Heart left ventricle (tissue), 16 donors: ENCODE data around the gene LHFPL2. TPM values are rescaled to one million over a fixed set of nuclear protein-coding genes. Genes with fewer than 3 reads are reported as not detected.

Source experiments
- ATAC-seq, 4 donors: fragments of 200-7000 bp; cut with Tn5 transposase; one replicate each; pipeline ENCODE4 v1.9.1; 2020 to 2022; ENCODE audit warnings: moderate library complexity in 4 of 4, mild to moderate bottlenecking in 3 of 4, moderate number of reproducible peaks in 1 of 4
- DNase-seq, 5 donors: peaks; one replicate each; pipeline ENCODE4 v3.0.0-alpha.2; 2020
- H3K27ac ChIP-seq, 12 donors: fragments of 200-600 bp; sonication (generic) in 4 of 12; one replicate each; pipeline versions ENCODE4 v1.5.0 to v1.8.0; 2016 to 2022; ENCODE audit warnings: mild to moderate bottlenecking in 2 of 12
- H3K27me3 ChIP-seq, 9 donors: fragments of 200-600 bp; sonication (generic) in 2 of 9; one replicate each; pipeline versions ENCODE4 v1.5.1 to v1.8.0; 2016 to 2022; ENCODE audit warnings: mild to moderate bottlenecking in 3 of 9
- H3K36me3 ChIP-seq, 9 donors: fragments of 200-600 bp; sonication (generic) in 2 of 9; one replicate each; pipeline versions ENCODE4 v1.5.0 to v1.8.0; 2018 to 2022; ENCODE audit warnings: mild to moderate bottlenecking in 2 of 9
- H3K4me1 ChIP-seq, 12 donors: fragments of 200-600 bp; sonication (generic) in 4 of 12; one replicate each; pipeline versions ENCODE4 v1.5.0 to v1.8.0; 2016 to 2022; ENCODE audit warnings: mild to moderate bottlenecking in 3 of 12
- H3K4me3 ChIP-seq, 12 donors: fragments of 200-600 bp; sonication (generic) in 4 of 12; one replicate each; pipeline versions ENCODE4 v1.5.0 to v1.8.0; 2017 to 2022; ENCODE audit warnings: mild to moderate bottlenecking in 9 of 12, moderate library complexity in 4 of 12
- H3K9me3 ChIP-seq, 12 donors: fragments of 200-600 bp; sonication (generic) in 4 of 12; one replicate each; pipeline versions ENCODE4 v1.5.0 to v1.8.0; 2016 to 2022; ENCODE audit warnings: mild to moderate bottlenecking in 1 of 12
- POLR2A ChIP-seq, 2 donors: fragments of 450-650 bp; IDR thresholded peaks; one replicate each; pipeline ENCODE4 v1.6.1; 2017; ENCODE audit warnings: antibody characterized with exemption in 2 of 2, mild to moderate bottlenecking in 2 of 2, moderate library complexity in 2 of 2
- WGBS, 4 donors: extraction: QIAGEN DNeasy Blood & Tissue Kit in 2 of 4; methylation state at CpG; one replicate each; pipeline versions ENCODE4 v1.1.5 to v1.1.7; 2013 to 2018; 5-methylcytosine and 5-hydroxymethylcytosine counted together
- intact Hi-C, 10 donors: fragments of 100-400 bp; cut with DNase I; formaldehyde crosslinking; loops; one replicate each; pipeline versions ENCODE4 v1.11.1 to v1.14.2; 2022
- polyA plus RNA-seq, 2 donors: library from polyadenylated mRNA; stranded (reverse); fragments of 200-250 nt; gene quantifications; one replicate each; pipeline ENCODE4 v1.2.3, GENCODE V29; 2013
- total RNA-seq, 9 donors: library from RNA; depleted of rRNA in 2 of 9; stranded (reverse); fragments of >200 nt in 2 of 9; fragmentation: NEBNext Ultra II Directional in 3 of 9; extraction: Animal tissue kit (Norgen Biotek cat#: 25700) in 3 of 9; gene quantifications; one replicate each; pipeline versions ENCODE4 v1.1.0 to v1.2.4, GENCODE V29; 2016 to 2023
- TF ChIP-seq, protein P1 (sequence below), 12 donors: fragments of 200-600 bp; sonication (generic) in 4 of 12; IDR thresholded peaks; one replicate each; pipeline versions ENCODE4 v1.5.0 to v1.8.0; 2018 to 2022; ENCODE audit warnings: antibody characterized with exemption in 12 of 12, mild to moderate bottlenecking in 5 of 12
- donor health status: ischemic (EF 13 %, LVEDD 7.1; RV severe dilation, severe dysfunction).
- donor health status: healthy with polysubstance abuse.
- donor health status: DM: no; HTN: yes; CAD: no.
- donor health status: DM: no; HTN: no; CAD: no.
- donor health status: ischemic (EF 25% LVEDD 6.9; RV normal size, moderate dysfunction).
- donor health status: ischemic (EF 25% LVEDD 5.7; RV mildly dilated, moderate dysfunction).
- donor health status: healthy.
- donor health status: DM: yes; HTN: yes; CAD: no.
- donor health status: ischemic (EF 35%, LVEDD 5.7; RV mildly dilated, moderate dysfunction).
- donor health status: nonischemic (EF 11% LVEDD 7.7; RV severe dilation, severe dysfunction).
- donor health status: DM: yes; HTN: yes; CAD: no.
- donor health status: PGD.
- donor health status: ischemic (EF 29% LVEDD 5.4; RV normal size, mild dysfunction).
- donor health status: nonischemic (EF 23%, LVEDD 6.1; RV moderate dilation, normal function).

The LHFPL2 gene
- total and polyA plus RNA-seq, 11 donors, result 1.8 to 35.6 (median 10.1) TPM

DNA sequence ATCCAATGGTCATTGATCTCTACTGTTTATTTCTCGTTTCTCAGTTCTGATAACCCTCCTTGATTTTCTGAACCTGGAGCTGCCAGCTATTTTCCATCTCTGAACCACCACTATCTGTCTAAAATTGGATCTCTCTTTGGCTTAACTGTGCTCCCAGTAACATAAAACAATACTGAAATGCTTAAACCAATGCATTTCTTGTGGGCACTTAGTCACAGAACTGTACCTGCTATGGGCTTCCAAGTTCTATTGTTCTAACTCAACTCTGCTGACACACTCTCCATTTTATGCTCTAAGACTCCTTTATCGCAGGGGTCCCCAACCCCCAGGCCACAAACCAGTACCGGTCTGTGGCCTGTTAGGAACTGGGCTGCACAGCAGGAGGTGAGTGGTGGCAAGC, 120.6 kb downstream of the LHFPL2 start:
- H3K27me3 ChIP-seq, result no peaks in the 10 kb centered on the region
- H3K4me1 ChIP-seq, result peaks cover 0 to 75% (median 32%) of the 10 kb centered on the region in 12 donors
- DNase-seq, result no peak
- H3K9me3 ChIP-seq, result no peaks in the 10 kb centered on the region
- no peak for TF ChIP-seq POLR2A (IDR thresholded peaks at IDR 0.05)
- TF ChIP-seq, protein P1, sequence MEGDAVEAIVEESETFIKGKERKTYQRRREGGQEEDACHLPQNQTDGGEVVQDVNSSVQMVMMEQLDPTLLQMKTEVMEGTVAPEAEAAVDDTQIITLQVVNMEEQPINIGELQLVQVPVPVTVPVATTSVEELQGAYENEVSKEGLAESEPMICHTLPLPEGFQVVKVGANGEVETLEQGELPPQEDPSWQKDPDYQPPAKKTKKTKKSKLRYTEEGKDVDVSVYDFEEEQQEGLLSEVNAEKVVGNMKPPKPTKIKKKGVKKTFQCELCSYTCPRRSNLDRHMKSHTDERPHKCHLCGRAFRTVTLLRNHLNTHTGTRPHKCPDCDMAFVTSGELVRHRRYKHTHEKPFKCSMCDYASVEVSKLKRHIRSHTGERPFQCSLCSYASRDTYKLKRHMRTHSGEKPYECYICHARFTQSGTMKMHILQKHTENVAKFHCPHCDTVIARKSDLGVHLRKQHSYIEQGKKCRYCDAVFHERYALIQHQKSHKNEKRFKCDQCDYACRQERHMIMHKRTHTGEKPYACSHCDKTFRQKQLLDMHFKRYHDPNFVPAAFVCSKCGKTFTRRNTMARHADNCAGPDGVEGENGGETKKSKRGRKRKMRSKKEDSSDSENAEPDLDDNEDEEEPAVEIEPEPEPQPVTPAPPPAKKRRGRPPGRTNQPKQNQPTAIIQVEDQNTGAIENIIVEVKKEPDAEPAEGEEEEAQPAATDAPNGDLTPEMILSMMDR (IDR thresholded peaks at IDR 0.05), result no peak
- no peak for ATAC-seq
- intact Hi-C loops, result loop anchor here in 3 of 10 donors (5.0 to 10.0 kb wide), 3 partner anchors 51 to 213 kb away; no protein-coding TSS in a partner anchor
- H3K4me3 ChIP-seq, result no peak overlapping the region
- no peaks in the 10 kb centered on the region for H3K36me3 ChIP-seq
- 86 to 96% (median 95%) methylated on average over 3 of the region's 3 CpGs for WGBS, 4 donors
- peak overlapping the region in 9 of 12 donors; percentile 18 to 82 (median 61) for H3K27ac ChIP-seq

DNA sequence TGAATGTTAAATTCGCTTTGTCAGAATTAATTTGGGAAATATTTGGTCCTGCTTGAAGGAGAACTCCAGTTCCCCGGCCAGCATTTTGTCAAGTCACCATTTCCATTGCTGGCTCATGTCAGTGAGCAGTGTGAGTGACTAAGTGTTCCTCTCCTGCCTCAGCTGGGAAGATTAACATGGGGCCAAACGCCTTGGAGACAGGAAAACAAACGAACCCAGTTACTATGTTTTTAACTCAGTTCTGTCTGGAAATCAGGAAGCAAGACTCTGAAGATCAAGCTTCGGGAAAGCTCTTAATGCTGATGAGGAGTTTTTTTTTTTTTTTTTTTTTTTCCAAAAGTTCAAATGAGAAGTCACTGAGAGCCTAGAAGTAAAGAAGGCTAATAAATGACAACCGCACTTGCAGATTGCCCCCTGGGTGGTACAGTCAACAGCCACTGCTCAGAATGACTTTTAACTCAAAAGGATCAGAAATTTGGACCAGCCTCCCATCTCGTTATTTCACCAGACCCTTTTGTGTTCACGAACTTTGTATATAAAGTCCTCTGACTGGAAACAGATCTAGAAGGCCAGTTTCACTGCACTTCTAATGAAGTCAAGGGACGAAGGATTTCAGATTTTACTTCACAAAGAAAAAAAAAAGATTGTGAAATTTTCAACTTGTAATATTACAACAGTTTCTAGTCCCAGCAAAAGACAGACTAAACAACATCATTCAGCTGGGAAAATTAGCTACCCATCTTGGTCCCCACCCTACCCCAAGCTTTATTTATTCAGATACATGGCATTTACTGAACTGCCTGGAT, 121.3 kb downstream of the LHFPL2 start:
- Histone ChIP-seq H3K36me3 (no peaks in the 10 kb centered on the region), H3K27ac (peak overlapping the region in 11 of 12 donors; percentile 2 to 82 (median 58)), H3K9me3 (no peaks in the 10 kb centered on the region), H3K4me3 (peak overlapping the region in 1 of 12 donors; percentile 20), H3K27me3 (no peaks in the 10 kb centered on the region), H3K4me1 (peaks cover 0 to 79% (median 32%) of the 10 kb centered on the region in 12 donors)
- DNase-seq (peak in 4 of 5 donors; percentile 79 to 82 (median 80)), ATAC-seq (peak; percentile 89 to 94 (median 91))
- WGBS, 4 donors, result 32 to 48% (median 35%) methylated on average over 9 of the region's 9 CpGs
- no peak for TF ChIP-seq POLR2A (IDR thresholded peaks at IDR 0.05)
- intact Hi-C loops, result loop anchor here in 3 of 10 donors (5.0 to 10.0 kb wide), 3 partner anchors 50 to 212 kb away; no protein-coding TSS in a partner anchor

DNA sequence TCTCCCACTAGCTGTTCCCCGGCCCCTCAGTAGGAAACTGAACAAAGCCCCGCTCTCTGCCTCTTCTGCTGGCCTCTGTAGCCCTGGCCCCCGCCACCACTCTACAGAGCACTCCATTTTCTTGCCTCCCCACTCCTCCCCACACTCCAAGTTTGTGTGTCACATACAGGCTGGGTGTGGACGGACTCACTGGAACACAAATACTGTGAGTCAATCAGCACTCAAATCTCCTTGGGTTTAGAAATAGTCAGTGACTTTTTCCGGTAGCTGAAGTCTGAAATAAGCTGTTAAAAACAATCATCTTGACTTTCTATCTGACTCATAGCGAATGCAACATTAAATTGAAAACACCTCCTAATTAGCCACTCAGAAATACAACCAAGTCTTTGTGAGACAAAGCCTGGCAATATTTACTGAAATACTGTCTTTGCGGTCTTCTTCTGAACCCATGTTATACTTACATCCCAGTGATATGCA, 122.5 kb downstream of the LHFPL2 start:
- DNase-seq (no peak), ATAC-seq (peak in 2 of 4 donors; percentile 40 to 42)
- intact Hi-C loops, result loop anchor here in 3 of 10 donors (5.0 to 10.0 kb wide), 3 partner anchors 49 to 211 kb away; no protein-coding TSS in a partner anchor

DNA sequence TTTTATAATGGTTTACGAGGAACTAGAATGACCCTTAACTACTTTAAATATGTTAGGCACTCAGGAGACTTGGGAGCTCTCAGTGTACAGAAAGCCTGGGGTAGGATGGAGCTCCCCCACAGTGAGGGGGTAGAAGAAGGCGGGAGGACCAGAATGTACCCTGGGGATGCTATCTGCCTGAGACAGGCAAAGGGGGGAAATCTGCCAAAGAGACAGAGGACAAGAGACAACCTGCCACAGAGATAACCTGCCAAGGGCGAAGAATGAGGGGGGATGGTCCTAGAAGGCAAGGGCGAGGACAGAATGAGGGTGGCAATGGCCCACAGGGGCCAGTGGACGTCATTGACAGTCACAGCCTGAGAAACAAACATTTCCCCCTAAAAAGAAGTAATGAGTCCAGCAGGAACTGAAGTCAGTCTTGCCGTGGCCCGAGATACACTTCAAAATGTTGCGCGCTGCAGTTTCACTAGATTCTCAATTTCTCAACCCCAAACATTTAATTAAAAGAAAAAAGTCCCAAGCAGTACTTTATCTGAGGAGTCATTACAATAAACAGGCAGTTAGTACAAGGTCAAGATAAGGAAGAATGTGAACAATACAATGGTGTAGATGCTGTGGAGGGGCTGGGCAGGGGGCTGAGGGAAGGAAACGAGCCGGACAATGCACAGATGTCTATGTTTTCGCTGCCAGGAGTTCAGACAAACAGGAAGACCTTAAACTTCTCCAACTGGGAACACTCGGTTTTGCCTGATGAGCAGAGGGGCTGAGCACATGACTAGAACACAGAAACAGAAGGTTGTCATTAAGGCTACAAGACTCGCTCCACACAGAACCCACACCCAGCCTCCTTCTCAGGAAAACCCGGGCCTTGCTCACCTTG, 125.0 kb downstream of the LHFPL2 start:
- peaks cover 3 to 70% (median 38%) of the 10 kb centered on the region in 12 donors for H3K4me1 ChIP-seq
- peak in 3 of 4 donors; percentile 2 to 27 (median 9) for ATAC-seq

More for the DNA sequence above, 122.5 kb downstream of the LHFPL2 start:
- H3K9me3 ChIP-seq, result no peaks in the 10 kb centered on the region
- no peaks in the 10 kb centered on the region for H3K36me3 ChIP-seq
- TF ChIP-seq, protein P1 (IDR thresholded peaks at IDR 0.05), result no peak
- peak in 1 of 2 donors; percentile 11 for TF ChIP-seq POLR2A (IDR thresholded peaks at IDR 0.05)
- no peak overlapping the region for H3K4me3 ChIP-seq
- no peaks in the 10 kb centered on the region for H3K27me3 ChIP-seq
- H3K27ac ChIP-seq, result peak overlapping the region in 4 of 12 donors; percentile 48 to 82 (median 64)
- peaks cover 0 to 79% (median 32%) of the 10 kb centered on the region in 12 donors for H3K4me1 ChIP-seq
- 89 to 92% (median 90%) methylated on average over 7 of the region's 7 CpGs for WGBS, 4 donors

More for the DNA sequence above, 125.0 kb downstream of the LHFPL2 start:
- Histone ChIP-seq H3K36me3 (no peaks in the 10 kb centered on the region), H3K27ac (peak overlapping the region in 8 of 12 donors; percentile 6 to 68 (median 43)), H3K4me3 (no peak overlapping the region), H3K9me3 (no peaks in the 10 kb centered on the region), H3K27me3 (no peaks in the 10 kb centered on the region)
- DNase-seq, result no peak
- no peak for TF ChIP-seq POLR2A (IDR thresholded peaks at IDR 0.05)
- TF ChIP-seq, protein P1 (IDR thresholded peaks at IDR 0.05), result no peak
- intact Hi-C loops, result loop anchor here in 1 of 10 donors (10.0 kb wide), 1 partner anchor 209 kb away; no protein-coding TSS in a partner anchor
- WGBS, 4 donors, result 61 to 73% (median 68%) methylated on average over 15 of the region's 15 CpGs
